HUES6 (cell line): Measurements from ENCODE around the gene LTBP4.
"Not testable (repeated sequence)": the region's sequence is repeated elsewhere in the genome, so short reads cannot be mapped to it uniquely, and the experiment has no call there.

Experiments used
- H3K27ac ChIP-seq: 2 replicates; pipeline ENCODE4 v1.7.0; 2013; ENCODE audit warnings: low read depth, mild to moderate bottlenecking, low read length, inconsistent platforms
- H3K27me3 ChIP-seq: 2 replicates; pipeline ENCODE4 v1.6.1; 2013; ENCODE audit warnings: low read length; ENCODE audit not compliant: control insufficient read depth, insufficient read depth
- H3K36me3 ChIP-seq: 2 replicates; pipeline ENCODE4 v1.6.1; 2013; ENCODE audit warnings: low read length; ENCODE audit not compliant: control insufficient read depth, insufficient read depth
- H3K4me1 ChIP-seq: 2 replicates; pipeline ENCODE4 v1.6.1; 2013; ENCODE audit warnings: low read length; ENCODE audit not compliant: control insufficient read depth, insufficient read depth
- H3K4me3 ChIP-seq: 2 replicates; pipeline ENCODE4 v1.5.1; 2013; ENCODE audit warnings: low read depth, low read length
- H3K9ac ChIP-seq: one replicate; pipeline ENCODE4 v1.6.1; 2013; ENCODE audit warnings: mild to moderate bottlenecking, low read length
- H3K9me3 ChIP-seq: 2 replicates; pipeline ENCODE4 v1.6.1; 2013; ENCODE audit warnings: low read depth, low read length; ENCODE audit not compliant: control insufficient read depth, insufficient read depth

LTBP4 gene

DNA sequence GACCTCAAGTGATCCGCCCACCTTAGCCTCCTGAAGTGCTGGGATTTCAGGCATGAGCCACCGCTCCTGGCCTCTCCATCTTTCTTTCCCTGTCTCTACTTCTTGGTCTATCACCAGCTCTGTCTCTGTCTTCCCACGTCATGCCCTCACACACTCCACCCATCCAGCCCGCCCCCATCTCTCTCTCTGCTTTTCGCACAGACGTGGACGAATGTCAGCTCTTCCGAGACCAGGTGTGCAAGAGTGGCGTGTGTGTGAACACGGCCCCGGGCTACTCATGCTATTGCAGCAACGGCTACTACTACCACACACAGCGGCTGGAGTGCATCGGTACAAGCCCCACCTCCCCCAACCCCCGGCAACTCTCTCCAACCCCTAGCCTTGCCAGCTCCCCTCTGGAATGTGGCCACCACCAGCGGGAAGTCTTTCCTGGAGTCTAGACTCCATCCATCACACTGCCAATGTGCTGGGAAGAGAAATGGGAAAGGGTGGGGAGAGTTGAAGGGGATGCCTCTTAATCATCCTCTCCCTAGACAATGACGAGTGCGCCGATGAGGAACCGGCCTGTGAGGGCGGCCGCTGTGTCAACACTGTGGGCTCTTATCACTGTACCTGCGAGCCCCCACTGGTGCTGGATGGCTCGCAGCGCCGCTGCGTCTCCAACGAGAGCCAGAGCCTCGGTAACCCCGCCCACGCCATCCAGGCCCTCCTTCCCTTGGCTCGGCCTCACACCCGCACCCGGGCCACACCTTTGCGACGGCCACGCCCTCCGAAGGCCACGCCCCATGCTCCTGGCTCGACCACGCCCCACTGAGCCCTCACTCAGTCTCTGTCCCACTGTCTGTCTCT lies 22.5 kb downstream of the LTBP4 start:
- Histone ChIP-seq H3K27ac (no peak overlapping the region), H3K36me3 (peaks cover 60% of the 10 kb centered on the region), H3K27me3 (no peaks in the 10 kb centered on the region), H3K9ac (peak overlapping the region; percentile 52), H3K4me1 (peaks cover 12% of the 10 kb centered on the region; the same call in 1 of the 2 replicates), H3K4me3 (peak overlapping the region; percentile 43), H3K9me3 (no peaks in the 10 kb centered on the region)

- not testable (repeated sequence) for H3K27ac ChIP-seq
- peaks cover 53% of the 10 kb centered on the region for H3K36me3 ChIP-seq
These were observed 23.4 kb downstream of the LTBP4 start for GRCh38 chr19:40624369-40625153.

GRCh38 chr19:40625406-40626120 lies 24.4 kb downstream of the LTBP4 start:
- Histone ChIP-seq H3K9me3 (no peaks in the 10 kb centered on the region), H3K4me1 (peaks cover 12% of the 10 kb centered on the region; the same call in 1 of the 2 replicates), H3K9ac (no peak overlapping the region), H3K27ac (no peak overlapping the region), H3K27me3 (no peaks in the 10 kb centered on the region), H3K4me3 (no peak overlapping the region), H3K36me3 (peaks cover 48% of the 10 kb centered on the region)

More at GRCh38 chr19:40624369-40625153, 23.4 kb downstream of the LTBP4 start:
- not testable (repeated sequence) for H3K27me3 ChIP-seq, H3K4me3 ChIP-seq, H3K9me3 ChIP-seq, H3K9ac ChIP-seq
- H3K4me1 ChIP-seq: peaks cover 12% of the 10 kb centered on the region; the same call in 1 of the 2 replicates

GRCh38 chr19:40626918-40627317 lies 25.7 kb downstream of the LTBP4 start:
- no peak overlapping the region for H3K9ac ChIP-seq
- no peak overlapping the region for H3K27ac ChIP-seq
- H3K27me3 ChIP-seq: no peaks in the 10 kb centered on the region
- no peak overlapping the region for H3K4me3 ChIP-seq
- peaks cover 40% of the 10 kb centered on the region for H3K36me3 ChIP-seq
- H3K9me3 ChIP-seq: no peaks in the 10 kb centered on the region
- H3K4me1 ChIP-seq: peaks cover 23% of the 10 kb centered on the region

DNA sequence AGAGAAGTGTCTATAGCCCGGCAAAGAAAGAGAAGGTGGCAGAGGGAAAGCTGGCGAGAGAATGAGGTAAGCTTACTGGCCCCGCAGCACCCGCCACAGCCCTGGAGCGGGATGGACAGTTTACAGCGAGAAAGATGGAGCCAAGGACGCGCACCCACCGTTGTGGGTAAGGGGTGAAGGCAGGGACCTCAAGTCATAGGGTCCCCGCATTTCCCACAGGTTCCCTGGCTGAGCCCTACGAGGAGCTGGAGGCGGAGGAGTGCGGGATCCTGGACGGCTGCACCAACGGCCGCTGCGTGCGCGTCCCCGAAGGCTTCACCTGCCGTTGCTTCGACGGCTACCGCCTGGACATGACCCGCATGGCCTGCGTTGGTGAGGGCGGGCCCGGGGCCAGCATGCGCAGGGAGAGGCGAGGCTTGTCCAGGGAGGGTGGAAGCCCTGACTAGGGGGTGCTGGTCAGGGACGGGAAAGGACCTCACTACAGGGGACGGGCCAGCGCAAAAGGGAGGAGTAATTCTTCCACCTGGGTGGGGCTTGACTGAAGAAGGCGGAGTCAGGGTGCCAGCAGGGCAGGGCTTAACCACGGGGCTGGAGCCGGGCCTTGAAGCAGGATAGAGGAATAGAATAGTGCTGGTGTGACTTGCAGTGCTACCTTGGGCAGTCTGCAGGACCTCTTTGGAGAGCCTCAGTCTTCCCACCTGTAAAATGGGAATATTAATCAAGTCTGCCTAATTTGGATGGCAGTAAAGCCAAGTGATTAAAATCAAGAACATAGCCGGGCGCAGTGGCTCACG lies 26.5 kb downstream of the LTBP4 start:
- peaks cover 34% of the 10 kb centered on the region for H3K36me3 ChIP-seq
- peaks cover 25% of the 10 kb centered on the region for H3K4me1 ChIP-seq
- no peak overlapping the region for H3K27ac ChIP-seq
- no peaks in the 10 kb centered on the region for H3K9me3 ChIP-seq
- H3K9ac ChIP-seq: no peak overlapping the region
- H3K4me3 ChIP-seq: no peak overlapping the region
- H3K27me3 ChIP-seq: no peaks in the 10 kb centered on the region

- H3K36me3 ChIP-seq: peaks cover 31% of the 10 kb centered on the region
- no peaks in the 10 kb centered on the region for H3K9me3 ChIP-seq
These were observed 28.2 kb downstream of the LTBP4 start for GRCh38 chr19:40629346-40629745.

DNA sequence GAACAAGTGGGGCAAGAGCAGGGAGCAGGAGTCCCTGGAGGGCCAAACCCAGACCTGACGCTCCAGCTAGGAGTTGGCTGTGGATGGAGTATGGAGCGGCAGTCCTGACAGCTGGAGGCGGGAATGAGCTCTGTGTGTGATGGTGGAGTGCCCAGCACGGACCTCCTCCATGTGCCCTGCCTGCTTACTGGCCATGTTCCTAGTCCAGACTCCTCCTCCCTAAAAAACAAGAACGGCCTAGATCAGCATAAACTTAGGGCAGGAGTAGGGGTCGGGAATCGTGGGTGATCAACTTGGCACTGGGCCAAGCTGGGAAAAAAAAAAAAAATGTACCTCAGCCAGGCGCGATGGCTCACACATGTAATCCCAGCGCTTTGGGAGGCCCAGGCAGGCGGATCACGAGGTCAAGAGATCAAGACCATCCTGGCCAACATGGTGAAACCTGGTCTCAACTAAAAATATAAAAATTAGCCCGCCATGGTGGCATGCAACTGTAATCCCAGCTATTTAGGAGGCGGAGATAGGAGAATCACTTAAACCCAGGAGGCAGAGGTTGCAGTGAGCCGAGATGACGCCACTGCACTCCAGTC lies 29.5 kb downstream of the LTBP4 start:
- Histone ChIP-seq H3K27me3 (peaks cover 15% of the 10 kb centered on the region), H3K9me3 (no peaks in the 10 kb centered on the region), H3K4me3 (no peak overlapping the region), H3K4me1 (peaks cover 31% of the 10 kb centered on the region), H3K9ac (no peak overlapping the region), H3K27ac (no peak overlapping the region), H3K36me3 (peaks cover 23% of the 10 kb centered on the region)

More at GRCh38 chr19:40629346-40629745, 28.2 kb downstream of the LTBP4 start:
- Histone ChIP-seq H3K4me1 (peaks cover 30% of the 10 kb centered on the region), H3K9ac (no peak overlapping the region), H3K4me3 (no peak overlapping the region), H3K27ac (no peak overlapping the region), H3K27me3 (peaks cover 8% of the 10 kb centered on the region)

- H3K4me3 ChIP-seq: no peak overlapping the region
- H3K9ac ChIP-seq: peak overlapping the region; percentile 8
- H3K27me3 ChIP-seq: peaks cover 21% of the 10 kb centered on the region
- H3K9me3 ChIP-seq: no peaks in the 10 kb centered on the region
- H3K4me1 ChIP-seq: peaks cover 31% of the 10 kb centered on the region
- peak overlapping the region; percentile 46; the same call in 1 of the 2 replicates for H3K27ac ChIP-seq
- H3K36me3 ChIP-seq: peaks cover 11% of the 10 kb centered on the region
These were observed 31.3 kb downstream of the LTBP4 start for GRCh38 chr19:40632311-40633036.

DNA sequence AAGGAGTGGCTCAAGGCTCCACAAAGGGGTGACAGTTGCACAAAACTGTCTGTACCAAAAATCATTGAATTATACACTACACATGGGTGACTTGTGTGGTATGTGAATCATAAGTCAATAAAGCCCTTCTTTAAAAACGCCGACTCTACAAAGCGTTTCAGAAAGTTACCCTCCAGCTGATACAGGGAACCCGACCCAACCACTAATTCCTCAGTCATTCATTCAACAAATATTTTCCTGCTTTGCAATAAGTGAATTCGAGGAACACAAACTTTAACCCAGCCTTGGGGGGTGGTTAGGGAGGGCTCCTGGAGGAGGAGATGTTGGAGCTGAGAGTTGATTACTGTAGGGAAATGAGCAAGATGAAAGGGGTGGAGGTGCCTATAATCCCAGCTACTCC lies 32.0 kb downstream of the LTBP4 start:
- peaks cover 31% of the 10 kb centered on the region for H3K4me1 ChIP-seq
- H3K27me3 ChIP-seq: peaks cover 21% of the 10 kb centered on the region
- no peak overlapping the region for H3K9ac ChIP-seq
- no peak overlapping the region for H3K4me3 ChIP-seq
- no peak overlapping the region for H3K27ac ChIP-seq
- H3K36me3 ChIP-seq: peaks cover 4% of the 10 kb centered on the region
- H3K9me3 ChIP-seq: no peaks in the 10 kb centered on the region
